HG02763 (cell line): ENCODE measurements around the gene CHRND.

ENCODE experiments used
- ATAC-seq: cut with Tn5 transposase; IDR thresholded peaks from one replicate; pipeline ENCODE4 v1.9.1; 2021; ENCODE audit warnings: mild to moderate bottlenecking, moderate library complexity; ENCODE audit not compliant: unreplicated experiment

Gene CHRND

DNA sequence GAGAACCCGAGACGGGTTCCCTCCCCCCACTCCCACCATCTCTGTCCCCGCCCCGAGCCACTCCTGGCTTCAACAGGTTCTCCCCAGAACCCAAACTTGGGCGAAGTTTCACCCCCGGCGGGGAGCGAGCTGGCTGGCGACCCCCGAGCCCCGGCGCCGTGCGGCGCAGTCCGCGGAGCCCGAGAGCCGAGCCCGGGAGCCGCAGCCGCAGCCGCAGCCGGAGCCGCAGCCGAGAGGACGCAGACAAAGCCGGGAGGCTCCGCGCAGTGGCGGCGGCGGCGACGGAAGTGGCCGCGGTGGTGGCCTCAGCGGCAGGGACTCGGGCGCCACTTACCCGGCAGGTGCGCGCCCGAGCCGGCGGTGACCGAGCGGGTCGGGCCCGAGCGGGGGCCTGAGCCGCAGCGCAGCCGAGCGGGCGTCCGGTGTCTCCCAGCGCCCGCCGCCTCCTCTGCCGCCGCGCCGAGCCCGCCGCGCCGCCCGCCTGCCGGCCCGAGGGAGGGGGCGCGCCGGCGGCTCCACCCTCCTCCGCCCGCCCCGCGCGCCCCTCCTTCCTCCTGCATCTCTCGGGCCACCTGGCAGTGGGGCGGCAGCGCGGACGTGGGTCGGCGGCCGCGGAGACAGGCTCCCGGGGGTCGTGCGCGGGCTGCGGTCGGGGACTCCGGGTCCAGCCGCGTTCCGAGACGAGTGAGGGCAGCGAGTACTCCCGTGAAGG is 38.4 kb upstream of the CHRND start, which contains the start of gene ECEL1:
TSS of gene ECEL1 (minus strand) at position 450 of the 712 bp plus-strand sequence. CDS start 1,181 bp downstream, outside the sequence.
- ATAC-seq = no peak

DNA sequence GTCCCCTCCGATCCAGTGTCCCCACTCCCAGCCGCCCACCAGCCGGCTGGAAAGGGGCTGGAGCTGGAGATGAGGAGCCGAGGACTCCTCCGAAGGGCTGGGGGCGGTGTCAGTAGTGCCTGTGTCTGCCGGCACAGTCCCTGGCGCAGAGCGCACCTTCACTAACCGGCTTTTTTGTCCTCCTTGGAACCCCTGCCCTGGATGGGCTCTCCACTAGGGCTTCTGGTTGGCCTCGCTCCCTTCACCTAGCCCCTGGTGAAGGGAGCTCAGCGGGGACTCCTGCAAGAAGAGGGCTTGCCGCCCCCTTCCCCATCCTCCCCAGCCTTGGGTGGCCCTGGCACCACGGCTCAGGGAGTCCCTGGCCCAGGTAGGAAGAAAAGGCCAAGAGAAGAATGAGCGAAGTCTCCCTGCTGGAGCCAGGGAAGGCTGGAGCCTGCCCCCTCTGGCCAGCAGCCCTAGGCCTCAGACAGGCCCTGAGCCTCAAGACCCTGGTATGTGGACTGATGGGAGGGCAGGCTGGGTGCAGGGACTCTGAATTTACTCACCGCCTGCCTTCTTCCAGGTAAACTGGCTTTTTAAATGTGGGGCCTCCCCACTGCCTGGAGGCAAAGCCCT is 37.8 kb upstream of the CHRND start:
- ATAC-seq = no peak

DNA sequence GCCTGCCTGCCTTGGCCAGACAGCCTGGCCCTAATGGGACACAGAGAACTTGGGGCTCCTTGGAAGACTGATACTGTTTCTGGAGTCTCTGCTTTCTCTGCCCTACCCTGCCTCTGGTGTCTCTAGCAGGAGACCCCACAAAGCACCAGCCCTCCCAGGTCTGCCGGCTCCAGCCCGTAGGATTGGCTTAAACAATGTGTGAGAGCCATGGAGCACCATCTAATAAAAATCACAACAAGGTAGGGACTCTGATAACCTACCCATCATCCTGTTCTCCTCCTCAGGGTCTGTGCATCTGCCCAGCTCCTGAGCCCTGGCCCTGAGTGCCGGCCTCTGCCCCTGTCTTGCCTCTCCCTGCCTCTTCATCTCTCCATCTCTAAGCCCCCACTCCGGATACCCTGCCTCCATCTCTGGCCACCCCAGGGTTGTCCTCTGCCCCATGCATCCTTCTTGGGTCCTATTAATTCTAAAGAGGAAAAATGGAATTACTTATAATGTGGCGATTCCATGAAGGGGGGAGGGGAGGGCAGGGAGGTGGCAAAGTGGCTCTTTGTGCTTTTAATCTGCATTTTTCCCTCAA is 37.1 kb upstream of the CHRND start:
- ATAC-seq = no peak

DNA sequence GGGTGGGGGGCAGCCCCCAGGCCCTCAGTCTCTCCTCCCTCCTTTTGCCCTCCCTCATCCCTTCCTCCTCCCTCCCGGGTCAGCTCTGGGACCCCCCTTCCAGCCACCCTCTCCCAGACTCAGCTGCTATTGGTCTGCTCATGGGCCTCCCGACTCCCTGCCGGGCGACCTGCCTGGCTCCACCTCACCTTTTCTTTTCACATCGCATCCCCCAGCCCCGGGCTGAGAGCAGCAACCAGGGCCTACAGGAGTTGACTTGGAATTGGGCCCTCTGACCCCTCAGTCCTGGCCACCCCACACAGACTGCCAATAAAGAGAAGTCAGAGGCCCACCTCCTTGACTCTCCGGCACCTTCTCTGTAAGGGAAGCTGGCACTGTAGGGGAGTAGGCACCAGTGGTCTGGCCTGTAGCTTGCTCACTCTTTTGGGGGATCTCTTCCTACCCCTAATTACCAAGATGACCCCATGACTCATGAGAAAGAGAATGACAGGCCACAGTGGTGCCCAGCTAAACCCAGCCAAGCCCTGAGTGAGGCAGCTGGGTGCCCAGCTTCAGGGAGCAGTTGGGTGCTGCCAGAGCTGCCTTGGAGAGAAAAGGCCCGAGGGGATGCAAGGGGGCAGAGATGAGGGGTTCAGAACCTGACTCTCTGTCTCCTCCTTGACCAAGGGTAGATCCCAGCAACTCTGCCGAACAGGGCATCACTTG is 36.3 kb upstream of the CHRND start:
- no peak for ATAC-seq

DNA sequence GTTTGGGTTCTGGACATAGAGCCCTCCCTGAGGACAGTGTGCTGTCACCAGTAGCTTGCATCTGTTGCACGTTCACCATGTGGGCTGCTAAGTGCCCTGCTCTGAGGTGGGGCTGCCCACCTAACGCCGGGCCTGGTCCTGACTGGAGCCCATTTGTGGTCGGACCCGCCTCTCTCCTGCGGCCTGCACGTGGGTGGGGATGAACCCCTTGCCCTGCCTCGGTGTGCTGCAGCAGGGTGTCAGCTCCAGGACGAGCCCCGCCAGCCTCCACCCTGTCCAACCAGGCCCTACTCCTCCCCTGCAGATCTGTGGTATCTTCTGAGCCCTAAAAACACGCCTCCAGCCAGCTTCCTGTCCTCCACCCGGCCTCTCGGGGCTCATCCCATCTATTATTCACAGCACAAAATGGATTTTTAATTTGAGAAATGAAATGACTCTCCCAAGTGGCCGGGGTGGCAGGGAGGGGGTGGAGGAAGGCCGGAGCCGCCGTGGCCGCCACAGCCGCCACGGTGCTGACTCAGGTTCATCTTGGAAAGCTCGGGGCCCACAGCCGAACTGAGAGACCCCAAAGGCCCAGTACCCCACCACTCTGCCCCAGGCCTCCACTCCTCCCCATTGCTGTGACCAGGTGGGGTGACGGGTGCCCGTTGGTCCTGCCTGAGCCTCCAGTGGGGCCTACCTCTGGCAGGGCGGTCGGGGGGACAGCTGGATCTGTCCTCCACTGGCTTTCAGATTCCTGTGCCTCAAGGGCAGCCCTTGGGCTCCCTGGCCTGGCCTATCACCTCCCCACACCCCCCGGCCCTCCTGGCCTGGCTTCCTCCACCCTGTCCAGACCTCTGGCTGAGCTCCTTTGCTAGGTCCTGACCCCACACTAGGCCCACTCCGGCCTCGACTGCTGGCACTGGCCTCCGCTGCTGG is 35.5 kb upstream of the CHRND start:
- no peak for ATAC-seq

DNA sequence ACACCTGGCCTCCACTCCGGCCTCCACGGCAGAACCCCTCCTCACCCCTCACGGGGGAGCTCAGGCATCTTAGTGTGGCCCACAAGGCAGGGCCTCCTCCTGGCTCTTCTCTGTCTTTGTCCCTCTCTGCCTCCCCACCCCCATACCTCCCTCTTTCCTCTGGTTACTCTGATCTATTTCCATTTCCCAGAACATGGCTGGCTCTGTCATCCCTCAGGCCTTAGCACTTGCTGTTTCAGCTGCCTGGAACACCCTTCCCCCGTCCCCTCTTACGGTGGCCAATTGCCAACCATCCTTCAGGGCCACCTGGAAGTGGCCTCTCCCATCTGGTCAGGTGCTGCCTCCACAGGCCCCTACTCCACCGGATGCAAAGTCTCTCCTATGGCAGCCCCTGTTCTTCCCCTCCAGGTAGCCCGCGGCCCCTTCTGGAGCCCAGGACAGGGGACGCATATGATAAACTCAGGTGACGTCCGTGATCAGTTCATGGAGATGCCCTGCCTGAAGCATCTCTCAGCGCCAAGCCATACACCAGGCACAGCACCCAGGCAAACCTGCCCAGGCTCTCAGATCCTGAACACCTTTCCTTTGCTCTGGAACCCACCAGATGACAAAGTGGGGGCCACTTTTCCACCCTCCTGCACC is 34.7 kb upstream of the CHRND start:
- no peak for ATAC-seq

DNA sequence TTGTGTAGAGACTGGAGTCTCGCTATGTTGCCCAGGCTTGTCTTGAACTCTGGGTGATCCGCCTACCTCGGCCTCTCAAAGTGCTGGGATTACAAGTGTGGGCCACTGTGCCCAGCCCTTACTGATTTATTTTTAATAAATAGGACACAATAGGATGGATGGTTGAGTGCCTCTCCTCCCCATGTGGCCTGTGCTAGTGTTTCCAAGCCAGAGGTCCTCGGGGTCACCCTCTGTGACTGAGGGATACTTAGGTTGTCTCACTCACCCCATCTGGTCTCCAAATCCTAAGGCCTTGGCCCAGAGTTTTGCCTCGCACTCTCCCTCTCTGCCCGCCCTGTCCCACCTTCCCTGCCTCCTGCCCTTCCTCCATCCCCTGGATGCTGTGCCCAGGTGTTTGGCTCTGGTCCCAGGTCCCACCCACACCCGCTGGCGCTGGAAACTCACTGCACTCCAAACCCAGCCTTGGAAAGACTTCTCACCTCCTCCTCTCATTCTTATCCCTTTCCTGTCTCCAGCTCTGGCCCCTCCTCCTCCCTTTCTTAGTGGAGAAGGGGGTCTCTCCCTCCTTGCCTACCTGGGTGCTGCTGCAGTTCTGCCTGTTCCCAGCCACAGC is 33.6 kb upstream of the CHRND start:
- no peak for ATAC-seq

DNA sequence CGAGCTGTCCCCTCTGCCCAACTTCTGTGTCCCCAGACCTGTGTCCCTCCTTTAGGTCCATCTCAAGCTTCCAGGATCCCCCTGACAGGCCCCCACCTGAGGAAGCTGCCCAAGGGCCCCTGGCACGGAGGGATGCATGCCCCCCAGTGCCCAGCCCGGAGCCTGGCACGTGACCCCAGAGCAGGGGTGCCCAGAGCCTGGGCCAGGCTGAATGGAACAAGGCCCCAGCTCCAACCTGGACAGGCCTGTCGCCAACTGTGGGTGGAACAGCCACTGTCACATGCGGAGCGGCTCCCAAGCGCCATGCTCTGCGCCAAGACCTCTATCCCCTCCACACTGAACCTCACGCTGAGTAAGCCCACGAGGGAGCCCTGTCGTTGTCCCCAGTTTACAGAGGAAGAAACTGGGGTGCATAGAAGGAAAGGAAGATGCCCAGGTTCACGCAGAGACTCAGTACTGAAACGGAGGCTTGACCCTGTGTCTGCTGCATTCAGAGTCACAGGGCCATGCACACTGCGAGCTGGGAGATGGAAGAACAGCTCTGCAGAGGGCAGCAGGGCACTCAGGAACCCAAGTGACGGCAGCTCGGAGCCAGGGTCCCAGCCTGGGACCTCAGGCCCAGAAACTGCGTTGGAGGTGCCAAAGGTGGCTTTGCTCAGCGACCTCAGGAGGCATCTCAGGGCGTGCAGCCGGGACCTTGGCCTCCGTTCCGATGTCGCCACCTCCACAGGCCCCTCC is 32.8 kb upstream of the CHRND start:
- no peak for ATAC-seq

DNA sequence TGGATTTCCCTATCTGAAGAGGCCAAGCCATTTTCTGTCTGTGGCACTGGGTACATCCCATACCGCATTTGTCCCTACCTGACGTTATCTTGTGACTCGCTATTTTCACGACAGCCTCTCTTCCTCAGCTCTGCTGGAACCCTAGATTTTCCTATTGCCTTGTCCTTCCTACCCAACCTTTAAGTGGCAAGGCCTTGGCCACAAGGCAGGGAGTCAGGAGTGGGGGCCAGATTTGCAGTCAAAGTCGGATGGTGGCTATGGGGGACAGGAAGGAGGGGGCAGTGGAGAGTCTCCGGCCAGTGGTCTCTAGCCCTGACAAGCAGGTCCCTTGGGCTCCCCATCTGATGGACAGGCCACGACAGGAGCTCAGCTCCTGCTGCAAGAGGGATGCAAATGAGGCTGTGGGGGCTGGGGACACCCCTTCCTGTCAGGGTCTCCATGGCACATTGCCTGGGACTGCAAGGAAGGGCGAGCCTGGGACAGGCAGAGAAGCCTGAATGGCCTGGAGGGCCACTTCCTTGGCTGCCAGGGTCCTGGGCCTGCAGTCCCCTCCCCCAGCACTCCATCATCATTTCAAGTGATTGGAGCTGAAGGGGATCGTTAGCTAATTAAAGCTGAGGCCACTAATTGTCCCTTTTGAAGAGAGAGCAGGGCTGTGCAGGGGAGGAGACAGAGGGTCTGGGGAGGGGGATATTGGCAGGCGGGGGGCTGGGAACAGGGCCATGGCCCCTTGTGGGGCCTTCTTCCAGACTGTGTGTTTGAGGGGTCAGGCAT is 32.1 kb upstream of the CHRND start:
- ATAC-seq = no peak

DNA sequence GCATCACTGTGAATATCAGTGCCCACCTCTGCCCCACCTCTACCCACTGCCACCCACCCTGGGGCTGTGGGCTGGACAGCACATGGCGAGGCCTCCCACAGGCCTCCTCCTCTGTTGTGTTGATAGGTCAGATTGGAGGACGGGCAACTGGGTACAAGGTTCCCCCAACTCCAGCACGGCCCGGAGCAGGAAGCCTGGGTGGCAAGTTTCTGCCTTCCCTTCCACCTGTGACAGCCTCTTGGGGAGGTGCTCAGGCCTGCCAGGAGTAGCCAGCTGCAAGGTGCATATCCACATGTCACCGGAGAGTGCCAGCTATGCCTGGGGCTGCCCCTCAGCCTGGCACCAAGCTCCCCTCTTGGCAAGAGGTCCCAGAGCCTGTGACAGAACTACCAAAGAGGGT is 31.4 kb upstream of the CHRND start:
- ATAC-seq = no peak

DNA sequence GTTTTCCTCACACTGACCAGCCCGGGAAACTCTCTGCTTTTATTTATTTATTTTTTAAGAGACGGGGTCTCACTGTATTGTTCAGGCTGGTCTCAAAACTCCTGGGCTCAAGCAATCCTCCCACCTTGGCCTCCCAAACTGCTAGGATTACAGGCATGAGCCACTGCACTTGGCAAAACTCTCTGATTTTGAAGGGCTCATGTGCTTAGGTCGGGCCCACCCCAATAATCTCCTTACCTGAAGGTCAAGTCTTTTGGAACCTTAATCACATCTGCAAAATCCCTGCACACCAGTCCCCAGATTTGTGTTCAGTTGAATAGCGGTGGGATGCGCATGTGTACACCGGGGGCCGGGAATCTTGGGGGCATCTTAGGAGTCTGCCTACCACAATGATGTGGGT is 30.7 kb upstream of the CHRND start:
- ATAC-seq = no peak

DNA sequence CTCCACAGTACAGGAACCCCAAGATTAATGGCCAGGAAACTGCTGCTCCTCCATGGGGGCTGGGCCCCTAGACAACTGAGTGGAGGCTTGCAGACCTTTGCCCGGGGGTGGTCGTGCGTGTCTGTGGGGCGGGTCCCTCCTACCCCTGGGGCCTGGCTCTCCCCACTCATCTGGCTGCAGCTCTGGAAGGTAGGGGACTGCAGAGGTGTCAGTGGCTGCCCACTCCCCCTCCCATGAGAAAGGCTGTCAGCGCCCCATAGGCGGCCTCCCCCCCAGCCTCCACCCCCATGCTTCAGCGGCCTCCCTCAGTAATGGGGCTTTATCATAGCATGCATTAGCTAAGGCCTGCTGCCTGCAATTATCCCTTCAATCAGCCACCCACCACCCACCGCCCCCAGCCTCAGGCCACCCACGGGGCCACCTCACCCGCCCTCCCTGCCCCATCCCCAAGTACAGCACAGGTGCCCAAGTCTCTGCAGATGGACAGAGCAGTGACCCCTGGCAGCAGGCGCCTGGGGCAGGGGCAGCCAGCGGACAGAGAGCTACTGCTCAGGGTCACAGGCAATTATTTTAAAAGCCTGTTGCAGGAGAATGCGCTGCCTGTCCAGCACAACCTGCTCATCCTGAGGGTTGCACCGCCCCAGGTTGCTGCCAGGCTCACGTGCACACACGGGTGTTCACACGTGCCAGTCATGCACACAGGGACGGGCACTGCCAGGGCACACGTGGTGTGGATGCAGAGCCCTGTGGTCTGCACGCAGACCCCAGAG is 29.3 kb upstream of the CHRND start:
- ATAC-seq = no peak

DNA sequence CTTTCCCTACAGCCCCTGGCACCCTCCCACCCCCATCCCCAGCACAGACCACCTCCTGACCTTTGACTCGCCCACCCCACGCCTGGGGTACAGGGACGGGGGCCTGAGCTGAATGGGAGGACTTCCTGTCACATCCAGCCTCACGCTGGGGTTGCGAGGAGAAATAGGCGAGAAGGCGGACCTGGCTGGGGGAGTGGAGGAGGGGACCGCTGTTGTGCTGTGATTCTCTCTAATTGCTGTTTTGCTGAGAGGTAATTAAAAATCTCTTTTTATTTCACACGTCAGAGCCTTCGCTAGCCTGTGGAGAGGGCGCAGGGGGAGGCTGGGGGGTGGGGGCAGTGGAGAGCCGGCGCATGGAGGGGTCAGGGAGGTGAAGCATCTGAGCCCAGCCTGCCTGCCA is 28.6 kb upstream of the CHRND start:
- no peak for ATAC-seq

DNA sequence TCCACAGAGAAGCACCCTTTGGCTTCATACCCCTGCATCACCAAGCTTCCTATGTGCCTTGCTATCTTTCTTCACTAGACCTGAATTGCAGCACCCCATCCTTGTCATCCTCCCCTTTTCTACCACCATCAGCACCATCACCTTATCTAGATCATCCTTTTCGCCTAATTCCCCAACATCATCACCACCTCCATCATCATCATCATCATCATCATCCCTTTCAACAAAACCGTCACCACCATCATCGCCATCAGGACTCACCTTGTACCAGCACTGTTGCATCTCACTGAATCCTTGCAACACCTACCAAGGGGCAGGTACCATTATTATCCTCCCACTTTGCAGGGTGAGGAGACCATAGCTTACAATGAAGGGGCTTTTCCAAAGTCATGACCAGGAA is 27.5 kb upstream of the CHRND start:
- ATAC-seq = no peak

DNA sequence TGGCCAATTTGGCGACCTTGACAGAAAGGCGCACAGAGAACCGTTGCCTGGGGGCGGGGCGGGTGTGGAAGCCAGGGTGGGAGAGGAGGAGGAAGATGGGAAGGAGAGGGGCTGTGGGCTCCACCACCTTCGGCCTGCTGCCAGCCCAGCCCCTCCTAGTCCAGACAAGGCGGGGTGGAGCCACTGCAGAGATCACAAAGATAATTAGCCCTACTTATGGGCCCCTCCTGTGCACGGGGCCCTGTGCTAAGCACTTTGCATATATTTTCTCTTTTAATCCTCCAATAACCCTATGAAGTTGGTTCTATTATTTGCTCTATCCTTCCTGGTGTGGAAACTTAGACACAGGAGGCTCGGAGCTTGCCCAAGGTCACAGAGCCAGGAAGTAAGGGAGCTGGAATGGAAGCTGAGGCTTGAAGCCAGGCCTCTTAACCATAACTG is 24.6 kb upstream of the CHRND start:
- no peak for ATAC-seq

DNA sequence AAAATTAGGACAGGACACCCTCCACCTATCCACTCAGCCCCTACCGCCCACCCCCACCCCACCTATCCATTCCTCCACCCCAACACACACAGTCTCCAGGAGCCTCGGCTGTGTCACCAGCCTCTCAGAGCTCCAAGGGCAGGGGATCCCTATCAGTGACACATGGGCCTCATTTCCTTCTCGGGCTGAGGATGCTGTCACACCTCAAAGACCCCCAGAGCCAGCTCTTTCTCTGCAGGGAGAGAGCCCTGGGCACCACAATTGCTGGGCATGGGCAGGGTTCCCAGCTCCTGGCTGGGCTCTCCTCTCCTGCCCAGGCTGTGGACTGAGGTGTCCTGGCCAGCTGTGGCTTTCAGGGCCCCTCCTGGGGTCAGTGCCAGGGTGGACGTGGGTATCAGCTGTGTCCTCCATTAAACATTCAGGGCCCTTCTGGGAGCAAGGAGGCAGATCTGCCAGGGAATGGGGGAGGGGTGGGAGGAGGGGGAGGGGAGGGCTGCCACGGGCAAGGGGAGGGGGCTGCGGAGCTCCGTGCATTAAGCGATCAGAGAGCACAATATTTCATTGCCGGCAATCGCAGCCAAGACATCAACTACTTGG is 24.1 kb upstream of the CHRND start:
- no peak for ATAC-seq

DNA sequence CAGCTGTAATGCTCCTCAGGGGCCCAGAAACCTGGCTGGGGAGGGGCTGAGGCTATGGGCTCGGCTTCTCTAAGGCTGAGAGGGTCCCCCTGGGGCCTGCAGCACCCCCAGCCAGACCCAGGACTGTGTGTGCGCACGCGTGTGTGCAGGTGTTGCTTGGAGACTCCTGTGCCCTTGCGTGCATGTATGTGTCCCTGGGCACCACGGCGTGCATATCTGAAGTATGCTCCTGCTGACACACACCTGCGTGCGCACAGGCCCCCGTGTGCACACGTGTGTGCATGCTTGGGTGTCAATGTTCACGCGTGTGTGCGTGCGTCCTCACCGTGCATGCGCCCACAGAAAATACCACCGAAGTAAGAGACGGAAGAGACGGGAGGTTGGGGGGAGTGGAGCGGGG is 23.4 kb upstream of the CHRND start:
- ATAC-seq = no peak
